GM19372 (cell line): ENCODE results near the gene TMEM203.

Source experiments
- ATAC-seq: cut with Tn5 transposase; IDR thresholded peaks from one replicate; pipeline ENCODE4 v1.9.1; 2021; ENCODE audit warnings: mild to moderate bottlenecking, low read depth, moderate library complexity; ENCODE audit not compliant: unreplicated experiment

TMEM203 gene

GRCh38 chr9:137219757-137220316, 14.4 kb upstream of the TMEM203 start:
- no peak for ATAC-seq

GRCh38 chr9:137218754-137219271, 13.4 kb upstream of the TMEM203 start:
- ATAC-seq: no peak

- ATAC-seq: no peak
Observed at GRCh38 chr9:137218212-137218753, 12.8 kb upstream of the TMEM203 start.

GRCh38 chr9:137217276-137218211, 12.1 kb upstream of the TMEM203 start:
- ATAC-seq: no peak

GRCh38 chr9:137216188-137216965, 10.9 kb upstream of the TMEM203 start:
- no peak for ATAC-seq

- no peak for ATAC-seq
Observed at GRCh38 chr9:137215196-137215986, 9.9 kb upstream of the TMEM203 start.

GRCh38 chr9:137214620-137215019, 9.2 kb upstream of the TMEM203 start:
- no peak for ATAC-seq

GRCh38 chr9:137213160-137214060, 8.0 kb upstream of the TMEM203 start:
- ATAC-seq: no peak

- ATAC-seq: no peak
Observed at GRCh38 chr9:137212520-137212919, 7.1 kb upstream of the TMEM203 start.

- no peak for ATAC-seq
Observed at GRCh38 chr9:137211532-137211931, 6.1 kb upstream of the TMEM203 start.

- ATAC-seq: no peak
Observed at GRCh38 chr9:137206602-137207001, 1.2 kb upstream of the TMEM203 start.

GRCh38 chr9:137204731-137205125, 720 bp downstream of the TMEM203 start:
- no peak for ATAC-seq

GRCh38 chr9:137202966-137203365, 2.5 kb downstream of the TMEM203 start:
- no peak for ATAC-seq

- no peak for ATAC-seq
Observed at GRCh38 chr9:137201205-137201868, 4.1 kb downstream of the TMEM203 start.

- peak; percentile 90 for ATAC-seq
Observed at GRCh38 chr9:137200311-137201204, 4.9 kb downstream of the TMEM203 start, which contains the start of gene TPRN. TSS of gene TPRN (minus strand) at chr9:137200741. CDS start at chr9:137200711, 30 bp downstream.

- ATAC-seq: no peak
Observed at GRCh38 chr9:137199411-137200121, 5.9 kb downstream of the TMEM203 start.

- no peak for ATAC-seq
Observed at GRCh38 chr9:137198902-137199283, 6.6 kb downstream of the TMEM203 start.
